HepG2 (cell line): ENCODE measurements around the gene B3GAT3. TPM values are rescaled to one million over a fixed set of nuclear protein-coding genes. Genes with fewer than 3 reads are reported as not detected.

Source experiments
- CEBPG ChIP-seq: IDR thresholded peaks from 2 replicates; pipeline ENCODE4 v1.6.1; 2016
- GZF1 ChIP-seq: sonication (generic); formaldehyde crosslinking; IDR thresholded peaks from 2 replicates; pipeline ENCODE4 v1.5.1; 2020; ENCODE audit warnings: mild to moderate bottlenecking, missing genetic modification reagents
- HHEX ChIP-seq: IDR thresholded peaks from 2 replicates; pipeline ENCODE4 v1.6.1; 2016; ENCODE audit warnings: control low read depth
- IRF9 ChIP-seq: sonication (generic); formaldehyde crosslinking; IDR thresholded peaks from 2 replicates; pipeline ENCODE4 v1.8.0; 2022; ENCODE audit warnings: missing genetic modification reagents, mild to moderate bottlenecking, borderline replicate concordance
- PAXIP1 ChIP-seq: sonication (generic); formaldehyde crosslinking; conservative IDR thresholded peaks from 2 replicates; pipeline ENCODE4 v1.4.0; 2020; ENCODE audit warnings: mild to moderate bottlenecking, missing genetic modification reagents, moderate library complexity
- RELA ChIP-seq: sonication (generic); formaldehyde crosslinking; IDR thresholded peaks from 2 replicates; pipeline ENCODE4 v1.4.0; 2020; ENCODE audit warnings: missing genetic modification reagents
- SETDB1 ChIP-seq: sonication (generic); formaldehyde crosslinking; IDR thresholded peaks from 2 replicates; pipeline ENCODE4 v1.5.1; 2020; ENCODE audit warnings: missing genetic modification reagents, mild to moderate bottlenecking, borderline replicate concordance
- TCF12 ChIP-seq, 2 experiments: fragments of 450-650 bp in 1 of 2; sonication (generic) in 1 of 2; formaldehyde crosslinking in 1 of 2; IDR thresholded peaks; 2 replicates each; pipeline versions ENCODE4 v1.6.1 to v1.8.0; 2017 to 2022; ENCODE audit warnings: antibody characterized with exemption in 1 of 2, mild to moderate bottlenecking in 1 of 2, missing genetic modification reagents in 1 of 2, moderate library complexity in 1 of 2
- THAP7 ChIP-seq: sonication (generic); formaldehyde crosslinking; IDR thresholded peaks from 2 replicates; pipeline ENCODE4 v1.8.1; 2023; ENCODE audit warnings: mild to moderate bottlenecking, missing genetic modification reagents
- ZNF460 ChIP-seq: sonication (generic); formaldehyde crosslinking; IDR thresholded peaks from 2 replicates; pipeline ENCODE4 v1.5.1; 2020; ENCODE audit warnings: missing genetic modification reagents, mild to moderate bottlenecking, borderline replicate concordance
- polyA plus RNA-seq, 8 experiments: library from polyadenylated mRNA; depleted of rRNA in 3 of 8; stranded (reverse) in 7 of 8; unstranded in 1 of 8; fragments of >200 nt; fragmentation: Illumina TruSeq in 4 of 8; extraction: Trizol in 4 of 8; gene quantifications; 2 replicates each; pipeline versions ENCODE4 v1.2.1 to v1.2.3, GENCODE V29; 2011 to 2016; ENCODE audit warnings: low read depth in 4 of 8, missing spikeins in 1 of 8, mixed read lengths in 1 of 8; ENCODE audit not compliant: insufficient read depth in 1 of 8
- total RNA-seq, 5 experiments: library from RNA; depleted of rRNA; stranded (reverse); fragments of >200 nt; fragmentation: Illumina TruSeq; extraction: Trizol; gene quantifications; 2 replicates each; pipeline ENCODE4 v1.2.3, GENCODE V29; 2016; ENCODE audit warnings: low read depth in 1 of 5
- TF ChIP-seq, protein P1 (sequence below): sonication (generic); formaldehyde crosslinking; IDR thresholded peaks from 2 replicates; pipeline ENCODE4 v1.8.1; 2022; ENCODE audit warnings: mild to moderate bottlenecking, missing genetic modification reagents
- TF ChIP-seq, protein P2 (sequence below): sonication (generic); formaldehyde crosslinking; IDR thresholded peaks from 2 replicates; pipeline ENCODE4 v1.4.0; 2020; ENCODE audit warnings: missing genetic modification reagents, borderline replicate concordance

The B3GAT3 gene
- total and polyA plus RNA-seq, 2 of the 13 experiments (the other 11 are each of a cell fraction or from before 2014, with no cell fraction given), result 21.3 to 26.1 TPM

DNA sequence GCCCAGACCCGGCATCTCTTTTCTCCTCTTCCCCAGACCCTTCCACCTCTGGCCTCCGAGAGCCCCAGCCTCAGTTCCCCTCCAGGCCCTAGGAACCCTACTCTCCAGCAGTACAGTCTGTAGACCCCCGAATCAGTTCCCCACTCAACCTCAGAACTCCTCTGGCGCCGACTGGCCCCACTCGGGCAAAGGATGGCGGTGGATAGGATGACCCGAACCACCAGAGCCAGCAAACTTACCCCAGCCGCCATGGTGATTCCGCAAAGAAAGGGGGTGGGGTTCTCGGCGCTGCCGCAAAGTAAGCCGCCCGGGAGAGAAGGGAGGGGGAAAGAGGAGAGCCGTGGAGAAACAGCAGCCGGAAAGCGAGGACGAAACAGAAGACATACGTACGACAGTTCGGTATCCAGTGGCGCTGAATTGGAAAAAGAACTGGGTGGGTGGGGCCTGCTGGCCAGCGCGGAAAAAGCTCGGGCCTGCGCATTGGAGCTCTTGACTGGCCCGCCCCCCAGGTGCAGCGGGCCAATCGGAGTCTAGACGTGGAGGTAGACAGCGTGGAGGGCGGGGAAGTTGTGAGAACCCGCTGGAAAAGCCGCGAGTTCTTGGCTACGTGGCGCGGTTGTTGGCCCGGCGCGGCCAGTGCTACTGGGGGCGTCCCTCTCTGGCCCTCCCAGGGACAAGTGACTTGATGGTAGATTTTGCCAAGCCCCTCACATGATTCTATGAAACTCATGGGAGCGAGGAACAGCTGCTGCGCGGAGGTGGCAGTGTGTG is 48.0 kb downstream of the B3GAT3 start, which contains the start of gene EEF1G (continued):
- TF ChIP-seq PAXIP1 (CRISPR knock-in tag) (peak; percentile 61), THAP7 (CRISPR knock-in tag) (no peak), HHEX (no peak), GZF1 (CRISPR knock-in tag) (no peak), IRF9 (CRISPR knock-in tag) (peak; percentile 12; the same call in 1 of the 2 replicates), ZNF460 (no peak), TCF12 (IDR thresholded peaks at IDR 0.05) (no peak), TCF12 (CRISPR knock-in tag; IDR thresholded peaks at IDR 0.05) (0 out of 2 replicates have a peak, but pooled peaks have one; percentile 18), CEBPG (no peak), RELA (0 out of 2 replicates have a peak, but pooled peaks have one; percentile 20), SETDB1 (CRISPR knock-in tag) (no peak)
- TF ChIP-seq, protein P1, sequence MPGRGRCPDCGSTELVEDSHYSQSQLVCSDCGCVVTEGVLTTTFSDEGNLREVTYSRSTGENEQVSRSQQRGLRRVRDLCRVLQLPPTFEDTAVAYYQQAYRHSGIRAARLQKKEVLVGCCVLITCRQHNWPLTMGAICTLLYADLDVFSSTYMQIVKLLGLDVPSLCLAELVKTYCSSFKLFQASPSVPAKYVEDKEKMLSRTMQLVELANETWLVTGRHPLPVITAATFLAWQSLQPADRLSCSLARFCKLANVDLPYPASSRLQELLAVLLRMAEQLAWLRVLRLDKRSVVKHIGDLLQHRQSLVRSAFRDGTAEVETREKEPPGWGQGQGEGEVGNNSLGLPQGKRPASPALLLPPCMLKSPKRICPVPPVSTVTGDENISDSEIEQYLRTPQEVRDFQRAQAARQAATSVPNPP (CRISPR knock-in tag), result no peak
- TF ChIP-seq, protein P2, sequence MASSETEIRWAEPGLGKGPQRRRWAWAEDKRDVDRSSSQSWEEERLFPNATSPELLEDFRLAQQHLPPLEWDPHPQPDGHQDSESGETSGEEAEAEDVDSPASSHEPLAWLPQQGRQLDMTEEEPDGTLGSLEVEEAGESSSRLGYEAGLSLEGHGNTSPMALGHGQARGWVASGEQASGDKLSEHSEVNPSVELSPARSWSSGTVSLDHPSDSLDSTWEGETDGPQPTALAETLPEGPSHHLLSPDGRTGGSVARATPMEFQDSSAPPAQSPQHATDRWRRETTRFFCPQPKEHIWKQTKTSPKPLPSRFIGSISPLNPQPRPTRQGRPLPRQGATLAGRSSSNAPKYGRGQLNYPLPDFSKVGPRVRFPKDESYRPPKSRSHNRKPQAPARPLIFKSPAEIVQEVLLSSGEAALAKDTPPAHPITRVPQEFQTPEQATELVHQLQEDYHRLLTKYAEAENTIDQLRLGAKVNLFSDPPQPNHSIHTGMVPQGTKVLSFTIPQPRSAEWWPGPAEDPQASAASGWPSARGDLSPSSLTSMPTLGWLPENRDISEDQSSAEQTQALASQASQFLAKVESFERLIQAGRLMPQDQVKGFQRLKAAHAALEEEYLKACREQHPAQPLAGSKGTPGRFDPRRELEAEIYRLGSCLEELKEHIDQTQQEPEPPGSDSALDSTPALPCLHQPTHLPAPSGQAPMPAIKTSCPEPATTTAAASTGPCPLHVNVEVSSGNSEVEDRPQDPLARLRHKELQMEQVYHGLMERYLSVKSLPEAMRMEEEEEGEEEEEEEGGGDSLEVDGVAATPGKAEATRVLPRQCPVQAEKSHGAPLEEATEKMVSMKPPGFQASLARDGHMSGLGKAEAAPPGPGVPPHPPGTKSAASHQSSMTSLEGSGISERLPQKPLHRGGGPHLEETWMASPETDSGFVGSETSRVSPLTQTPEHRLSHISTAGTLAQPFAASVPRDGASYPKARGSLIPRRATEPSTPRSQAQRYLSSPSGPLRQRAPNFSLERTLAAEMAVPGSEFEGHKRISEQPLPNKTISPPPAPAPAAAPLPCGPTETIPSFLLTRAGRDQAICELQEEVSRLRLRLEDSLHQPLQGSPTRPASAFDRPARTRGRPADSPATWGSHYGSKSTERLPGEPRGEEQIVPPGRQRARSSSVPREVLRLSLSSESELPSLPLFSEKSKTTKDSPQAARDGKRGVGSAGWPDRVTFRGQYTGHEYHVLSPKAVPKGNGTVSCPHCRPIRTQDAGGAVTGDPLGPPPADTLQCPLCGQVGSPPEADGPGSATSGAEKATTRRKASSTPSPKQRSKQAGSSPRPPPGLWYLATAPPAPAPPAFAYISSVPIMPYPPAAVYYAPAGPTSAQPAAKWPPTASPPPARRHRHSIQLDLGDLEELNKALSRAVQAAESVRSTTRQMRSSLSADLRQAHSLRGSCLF (CRISPR knock-in tag), result no peak
